Measurements from ENCODE around the gene LRRIQ4.
A peak's percentile ranks its signal among the peaks of the same experiment; 100 is the strongest.

Gene LRRIQ4

GRCh38 chr3:169861871-169862270 lies 49.2 kb downstream of the LRRIQ4 start:
- no peak for DNase-seq

GRCh38 chr3:169863458-169863899 lies 50.8 kb downstream of the LRRIQ4 start:
- peak; percentile 1 for DNase-seq

DNA sequence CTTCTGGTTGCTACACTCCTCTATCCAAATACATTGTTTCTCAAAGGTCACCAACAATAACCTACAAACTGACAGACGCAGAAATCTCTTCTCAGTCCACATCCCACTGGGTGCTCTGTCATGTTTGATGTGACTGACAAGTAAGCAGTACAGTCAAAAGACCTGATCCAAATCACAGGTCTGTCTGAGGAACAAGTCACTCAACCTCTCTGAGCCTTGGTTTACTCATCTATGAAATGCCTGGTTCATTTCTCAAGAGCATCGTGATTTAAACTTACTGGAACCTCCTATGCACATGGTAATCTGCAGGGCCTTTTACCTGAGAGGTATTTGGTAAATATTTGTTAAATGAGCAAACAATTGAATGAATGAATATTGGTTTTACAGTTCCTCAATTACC lies 51.6 kb downstream of the LRRIQ4 start:
- DNase-seq: no peak

DNA sequence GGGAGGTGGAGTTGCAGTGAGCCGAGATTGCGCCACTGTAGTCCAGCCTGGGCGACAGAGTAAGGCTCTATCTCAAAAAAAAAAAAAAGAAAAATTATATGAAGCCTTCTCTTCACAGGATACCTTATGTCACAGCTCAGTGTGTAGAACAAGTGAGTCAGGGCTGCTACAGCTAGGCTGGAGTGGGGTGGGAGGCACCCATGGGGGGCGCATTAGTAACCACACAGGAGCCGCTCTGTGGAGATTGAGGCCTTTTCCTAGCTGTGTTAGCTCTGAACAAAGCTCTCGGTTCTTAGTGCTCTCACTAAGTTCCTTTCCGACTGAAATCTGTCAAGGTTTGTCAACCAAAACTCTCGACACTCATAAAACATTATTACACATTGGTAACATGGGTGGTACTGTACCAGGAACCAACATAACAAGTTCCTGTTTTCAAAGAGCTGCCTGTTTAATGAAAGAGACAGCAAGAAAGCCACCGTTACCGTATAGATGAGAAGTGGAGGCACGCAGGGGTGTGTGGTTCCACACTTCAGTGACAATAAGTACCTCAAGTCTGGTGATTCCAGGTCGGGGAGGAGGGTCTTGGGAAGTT lies 52.6 kb downstream of the LRRIQ4 start:
- DNase-seq: no peak

- no peak for DNase-seq
Observed at GRCh38 chr3:169867584-169868210, 55.0 kb downstream of the LRRIQ4 start.

- no peak for DNase-seq
Observed at GRCh38 chr3:169868369-169868768, 55.7 kb downstream of the LRRIQ4 start.

GRCh38 chr3:169869484-169870220 lies 57.0 kb downstream of the LRRIQ4 start, which contains the start of gene LRRC31:
TSS of gene LRRC31 (minus strand) at chr3:169869935. CDS start at chr3:169869807, 128 bp downstream.
- no peak for DNase-seq

DNA sequence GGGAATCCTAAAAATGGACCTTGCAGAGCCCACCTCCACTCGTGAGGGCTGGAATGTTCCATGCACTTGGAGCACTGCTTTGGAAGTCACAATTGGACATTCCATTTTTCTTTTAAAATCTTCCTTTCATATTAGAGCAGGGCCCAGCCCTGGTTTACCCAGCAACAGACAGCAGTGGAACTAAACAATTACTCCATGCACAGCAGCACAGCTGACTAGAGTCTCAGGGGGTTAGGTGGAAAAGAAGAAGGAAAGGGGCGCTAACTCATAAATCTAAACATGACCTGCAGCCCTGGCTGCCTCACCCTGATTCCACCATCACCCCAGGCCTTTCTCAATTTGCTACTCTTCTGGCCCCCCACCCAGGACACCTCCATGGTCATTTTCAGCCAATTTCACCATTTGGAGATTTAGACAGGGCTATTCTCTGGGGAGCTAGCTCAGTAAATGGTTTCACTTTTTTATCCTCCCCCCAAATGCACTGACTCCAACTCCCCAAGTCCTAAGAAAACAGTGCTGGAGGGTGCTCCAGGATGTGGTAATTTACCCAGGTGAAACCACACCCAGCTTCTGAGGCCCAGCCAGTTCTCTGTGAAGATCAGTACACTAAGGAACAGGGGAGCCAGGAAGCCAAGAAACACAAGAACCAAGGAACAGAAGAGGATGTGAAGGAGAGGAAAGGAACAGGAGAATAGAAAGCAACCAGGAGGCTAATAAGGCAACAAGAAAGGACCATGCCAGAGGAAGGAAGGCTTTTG lies 58.6 kb downstream of the LRRIQ4 start:
- DNase-seq: no peak

DNA sequence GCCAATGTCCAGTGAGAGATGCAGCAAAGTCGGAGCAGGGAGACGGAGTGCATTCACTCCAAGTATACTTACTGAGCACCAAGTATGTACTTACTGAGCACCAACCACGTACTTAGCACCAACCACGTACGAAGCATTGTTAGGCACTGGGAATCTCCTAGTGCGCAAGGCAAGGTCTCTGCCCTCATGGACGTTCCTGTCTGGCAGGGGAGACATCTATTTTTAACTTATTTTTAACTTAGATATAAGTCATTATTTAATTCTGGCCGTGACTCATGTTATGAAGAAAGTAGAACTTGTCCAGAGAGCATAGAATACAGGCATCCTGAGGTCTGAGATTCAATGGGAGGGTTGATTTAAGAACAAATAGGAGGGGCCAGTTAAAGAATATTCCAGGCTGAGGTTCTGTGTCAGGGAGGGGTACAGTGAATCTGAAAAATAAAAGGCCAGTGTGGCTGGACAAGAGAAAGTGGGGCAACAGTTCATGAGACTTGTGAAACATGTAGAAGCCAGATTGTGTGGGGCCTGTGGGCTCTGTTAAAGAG lies 66.4 kb downstream of the LRRIQ4 start:
- DNase-seq: no peak

DNA sequence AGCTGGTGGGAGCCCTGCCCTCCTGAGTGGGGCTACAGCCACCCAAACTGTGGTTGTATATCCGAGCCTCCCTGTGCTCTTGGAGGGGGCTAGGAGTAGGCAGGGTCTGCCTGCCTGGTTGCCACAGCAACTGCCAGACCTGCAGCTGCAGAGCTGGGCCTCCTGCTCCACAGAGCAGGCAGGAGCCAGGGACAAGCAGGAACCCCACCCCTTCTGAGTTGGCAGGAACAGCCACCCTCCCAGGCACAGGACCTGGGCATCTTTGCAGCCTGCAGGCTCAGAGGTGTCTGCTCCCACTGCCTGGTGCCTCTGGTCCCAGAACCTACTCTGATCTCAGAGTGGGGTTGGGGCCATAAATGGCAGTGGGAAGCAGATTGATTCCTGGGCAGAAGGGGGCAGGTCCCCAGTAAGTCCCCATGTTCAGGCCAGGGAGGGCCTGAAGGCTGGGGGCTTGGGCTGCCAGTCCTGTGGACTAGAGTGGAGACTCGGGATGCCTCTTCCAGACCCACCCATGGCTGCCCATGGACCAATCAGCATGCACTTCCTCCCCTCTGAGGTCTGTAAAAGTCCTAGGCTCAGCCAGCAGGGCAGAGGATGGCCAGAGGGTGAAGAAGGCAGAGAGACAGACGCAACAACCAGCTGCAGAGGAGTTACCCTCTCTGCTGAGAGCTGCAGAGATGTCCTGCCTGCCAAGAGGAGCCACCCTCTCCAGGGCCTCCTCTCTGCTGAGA lies 67.3 kb downstream of the LRRIQ4 start:
- no peak for DNase-seq

DNA sequence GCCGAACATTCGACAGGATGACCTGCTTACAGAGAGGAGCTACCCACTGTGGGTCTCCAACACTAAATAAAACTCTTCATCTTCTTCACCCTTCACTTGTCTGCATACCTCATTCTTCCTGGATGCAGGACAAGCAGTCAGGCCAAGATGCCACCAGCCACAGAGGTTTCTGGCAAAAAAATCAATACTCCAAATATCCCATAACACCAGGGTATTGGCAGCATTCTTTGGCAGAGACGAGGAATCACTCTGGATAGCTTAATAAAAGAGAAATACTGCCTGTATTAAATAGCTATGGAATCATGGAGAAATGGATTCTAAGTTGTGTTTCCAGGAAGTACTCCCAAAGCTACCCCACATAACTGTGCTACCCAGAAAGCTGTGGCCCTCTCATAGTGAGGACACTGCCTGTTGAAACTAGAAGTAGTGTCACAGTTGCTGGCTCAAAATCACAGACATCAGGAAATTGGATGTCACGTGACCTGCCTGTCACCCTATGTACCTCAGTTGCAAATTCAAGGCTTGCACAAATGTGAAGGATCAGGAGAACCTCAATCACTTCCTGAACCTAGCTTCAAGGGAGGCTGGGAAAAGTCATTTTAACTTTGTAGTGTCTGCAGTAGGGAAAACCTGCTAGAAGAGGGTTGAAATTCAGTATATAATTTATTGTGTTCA lies 68.0 kb downstream of the LRRIQ4 start:
- DNase-seq: no peak

DNA sequence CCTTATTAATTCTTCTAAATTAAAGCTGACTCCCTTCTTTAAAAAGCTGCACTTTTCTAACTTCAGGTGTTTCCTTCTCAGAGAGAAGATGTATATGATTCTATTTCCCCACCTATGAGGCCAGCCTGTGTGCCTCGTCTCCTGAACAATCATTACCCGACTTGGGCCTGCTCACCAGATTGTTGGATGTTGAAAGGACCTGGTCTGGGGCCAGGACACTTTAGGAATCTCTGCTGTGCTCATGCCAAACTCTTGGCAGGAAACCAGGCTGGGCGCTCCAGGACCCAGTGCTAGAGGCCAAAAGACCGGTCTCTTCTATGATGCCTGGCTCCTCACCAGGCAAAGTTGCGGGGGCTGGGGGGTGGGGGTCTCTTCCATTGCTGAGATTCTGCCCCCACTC lies 74.0 kb downstream of the LRRIQ4 start:
- no peak for DNase-seq

Measured in NCI-H187 treated with DMSO at 0.1 percent for 48 hours (cell line).